Measurements from ENCODE around the gene NBL1.

The NBL1 gene

GRCh38 chr1:19703280-19703679, 59.2 kb downstream of the NBL1 start:
- no peak for DNase-seq

- peak; percentile 21 to 55 (median 40) for DNase-seq
Measured at GRCh38 chr1:19704247-19705113, 60.4 kb downstream of the NBL1 start.

GRCh38 chr1:19705464-19705863, 61.4 kb downstream of the NBL1 start:
- DNase-seq: no peak

GRCh38 chr1:19706136-19706535, 62.0 kb downstream of the NBL1 start:
- no peak for DNase-seq

All from T-helper 2 cell (primary cell).